Measurements from ENCODE around the gene ARFGAP1.

GRCh38 chr20:63233924-63234323 is 38.7 kb upstream of the ARFGAP1 start:
- TF ChIP-seq CTCF (IDR thresholded peaks at IDR 0.05), result no peak
- TF ChIP-seq POLR2A (IDR thresholded peaks at IDR 0.05), result no peak
